ENCODE measurements around the gene LAMTOR1.

GRCh38 chr11:72100009-72100408, 3.1 kb downstream of the LAMTOR1 start:
- TF ChIP-seq JUND (IDR thresholded peaks at IDR 0.05; ENCODE audit: low read length): no peak
- no peak for TF ChIP-seq CTCF (IDR thresholded peaks at IDR 0.05; ENCODE audit: control extremely low read depth in 1 of 3, insufficient read depth in 1 of 3, low read depth in 1 of 3, low read length in 3 of 3)
- TF ChIP-seq YY1 (IDR thresholded peaks at IDR 0.05; ENCODE audit: low read depth, low read length): no peak
- no peak for TF ChIP-seq TAF1 (IDR thresholded peaks at IDR 0.05; ENCODE audit: low read depth, low read length)
- no peak for TF ChIP-seq EP300 (IDR thresholded peaks at IDR 0.05; ENCODE audit: borderline replicate concordance in 1 of 2, low read depth in 2 of 2, low read length in 2 of 2)
- TF ChIP-seq CEBPB (IDR thresholded peaks at IDR 0.05; ENCODE audit: low read depth, low read length): no peak
- TF ChIP-seq RBBP5 (IDR thresholded peaks at IDR 0.05; ENCODE audit: borderline replicate concordance, low read depth, low read length): no peak
- TF ChIP-seq EZH2 (IDR thresholded peaks at IDR 0.05; ENCODE audit: low read depth, low read length, severe bottlenecking): no peak
